GM23338 (cell line): ENCODE data around the gene DOCK10. TPM values are rescaled to one million over a fixed set of nuclear protein-coding genes. Genes with fewer than 3 reads are reported as not detected.

ENCODE experiments used
- ATAC-seq: fragments of 200-7000 bp; cut with Tn5 transposase; 3 replicates; pipeline ENCODE4 v1.9.1; 2020
- DNase-seq: peaks from one replicate; pipeline ENCODE4 v3.0.0-alpha.2; 2015; ENCODE audit warnings: low spot score
- H2AFZ ChIP-seq: fragments of 200-600 bp; sonication (generic); 2 replicates; pipeline ENCODE4 v1.8.0; 2016; ENCODE audit warnings: antibody characterized with exemption, mild to moderate bottlenecking, moderate library complexity
- H3F3A ChIP-seq: fragments of 200-600 bp; sonication (generic); replicated peaks from 2 replicates; pipeline ENCODE4 v1.8.0; 2017; ENCODE audit warnings: antibody characterized with exemption, mixed run types, low read depth
- H3K27ac ChIP-seq: fragments of 200-600 bp; sonication (generic); 2 replicates; pipeline ENCODE4 v1.6.1; 2016; ENCODE audit warnings: low read depth
- H3K27me3 ChIP-seq: fragments of 200-600 bp; sonication (generic); 2 replicates; pipeline ENCODE4 v1.8.0; 2016; ENCODE audit warnings: mild to moderate bottlenecking, mixed run types, moderate library complexity; ENCODE audit not compliant: insufficient read depth
- H3K36me3 ChIP-seq: fragments of 200-600 bp; sonication (generic); 2 replicates; pipeline ENCODE4 v1.8.0; 2016; ENCODE audit warnings: mild to moderate bottlenecking; ENCODE audit not compliant: insufficient read depth
- H3K4me1 ChIP-seq: fragments of 200-600 bp; sonication (generic); 2 replicates; pipeline ENCODE4 v1.8.0; 2016; ENCODE audit warnings: mild to moderate bottlenecking, moderate library complexity; ENCODE audit not compliant: insufficient read depth
- H3K4me2 ChIP-seq: fragments of 200-600 bp; sonication (generic); 2 replicates; pipeline ENCODE4 v1.7.1; 2017; ENCODE audit warnings: mixed run types
- H3K4me3 ChIP-seq: fragments of 200-600 bp; sonication (generic); 2 replicates; pipeline ENCODE4 v1.6.1; 2016; ENCODE audit warnings: mixed run types
- H3K79me2 ChIP-seq: fragments of 200-600 bp; sonication (generic); replicated peaks from 2 replicates; pipeline ENCODE4 v1.8.0; 2017; ENCODE audit warnings: mild to moderate bottlenecking; ENCODE audit not compliant: insufficient read depth
- H3K9me2 ChIP-seq: fragments of 200-600 bp; sonication (generic); 2 replicates; pipeline ENCODE4 v1.8.0; 2017; ENCODE audit not compliant: insufficient read depth
- H4K20me1 ChIP-seq: fragments of 200-600 bp; sonication (generic); replicated peaks from 2 replicates; pipeline ENCODE4 v1.8.0; 2017; ENCODE audit warnings: mild to moderate bottlenecking; ENCODE audit not compliant: insufficient read depth
- H3K27ac Mint-ChIP-seq: 2 replicates; pipeline ENCODE4 v1.8.0; 2020; ENCODE audit warnings: inconsistent platforms, mild to moderate bottlenecking, moderate library complexity, mixed read lengths
- H3K27me3 Mint-ChIP-seq: 3 replicates; pipeline ENCODE4 v1.8.0; 2022; ENCODE audit warnings: low read depth, mild to moderate bottlenecking, moderate library complexity, mixed read lengths, inconsistent platforms; ENCODE audit not compliant: insufficient read depth, poor library complexity
- H3K36me3 Mint-ChIP-seq: 3 replicates; pipeline ENCODE4 v1.8.0; 2021; ENCODE audit warnings: low read depth, mild to moderate bottlenecking, inconsistent platforms, moderate library complexity, mixed read lengths
- H3K4me1 Mint-ChIP-seq: 3 replicates; pipeline ENCODE4 v1.8.0; 2020; ENCODE audit warnings: mild to moderate bottlenecking, inconsistent platforms, mixed read lengths
- H3K4me3 Mint-ChIP-seq: 3 replicates; pipeline ENCODE4 v1.8.0; 2021; ENCODE audit warnings: moderate library complexity, mild to moderate bottlenecking, inconsistent platforms, mixed read lengths
- H3K9me3 Mint-ChIP-seq: 3 replicates; pipeline ENCODE4 v1.8.0; 2020; ENCODE audit warnings: moderate library complexity, mild to moderate bottlenecking, inconsistent platforms, mixed read lengths
- CTCF ChIP-seq, 2 experiments: fragments of 200-600 bp in 1 of 2; sonication (generic) in 1 of 2; conservative IDR thresholded peaks; 2 replicates each; pipeline versions ENCODE4 v1.5.1 to v1.6.1; 2016 to 2017; ENCODE audit warnings: antibody characterized with exemption in 2 of 2, low read depth in 2 of 2, mild to moderate bottlenecking in 2 of 2, moderate library complexity in 1 of 2
- JUNB ChIP-seq: IDR thresholded peaks from one replicate; pipeline ENCODE4 v1.6.1; 2016; ENCODE audit warnings: antibody characterized with exemption; ENCODE audit not compliant: unreplicated experiment
- NANOG ChIP-seq: IDR thresholded peaks from 2 replicates; pipeline ENCODE4 v1.6.1; 2016; ENCODE audit warnings: antibody characterized with exemption, borderline replicate concordance
- STAT1 ChIP-seq: IDR thresholded peaks from one replicate; pipeline ENCODE4 v1.6.1; 2016; ENCODE audit warnings: antibody characterized with exemption; ENCODE audit not compliant: unreplicated experiment
- ZNF462 ChIP-seq: fragments of 250-450 bp; sonication (Bioruptor Pico); IDR thresholded peaks from 2 replicates; pipeline ENCODE4 v1.5.0; 2020; ENCODE audit warnings: mild to moderate bottlenecking, moderate library complexity
- polyA plus RNA-seq: library from polyadenylated mRNA; unstranded; fragments of >200 nt; fragmentation: Nextera tagmentation; extraction: Ambion mirVana; gene quantifications from 2 replicates; pipeline ENCODE4 v1.2.1, GENCODE V29; 2016
- total RNA-seq: library from RNA; depleted of rRNA; stranded (reverse); fragments of >200 nt; shearing (Covaris generic); gene quantifications from 2 replicates; pipeline ENCODE4 v1.2.3, GENCODE V29; 2014

Gene DOCK10
- total and polyA plus RNA-seq, 2 experiments from 2014 or later = 1.0 to 1.7 TPM

- no peak overlapping the region for H3K4me3 ChIP-seq
- no peaks in the 10 kb centered on the region for H3K27me3 ChIP-seq
- H3K4me2 ChIP-seq = no peak overlapping the region
- ATAC-seq (no peak), DNase-seq (no peak)
- H3K9me2 ChIP-seq = no peaks in the 10 kb centered on the region
- Mint-ChIP-seq H3K4me3 (no peak overlapping the region), H3K27ac (no peak overlapping the region), H3K36me3 (no peaks in the 10 kb centered on the region), H3K9me3 (no peaks in the 10 kb centered on the region), H3K27me3 (no peaks in the 10 kb centered on the region), H3K4me1 (peaks cover 11% of the 10 kb centered on the region; the same call in 1 of the 3 replicates)
- TF ChIP-seq NANOG (no peak), ZNF462 (no peak), CTCF (conservative IDR thresholded peaks at IDR 0.05; ENCODE audit: low read depth in 2 of 2) (no peak), JUNB (no peak), STAT1 (no peak)
- no peaks in the 10 kb centered on the region for H3K79me2 ChIP-seq
- no peak overlapping the region for H2AFZ ChIP-seq
- H3F3A ChIP-seq = no peaks in the 10 kb centered on the region
- no peaks in the 10 kb centered on the region for H3K4me1 ChIP-seq
- H4K20me1 ChIP-seq = no peaks in the 10 kb centered on the region
- no peaks in the 10 kb centered on the region for H3K36me3 ChIP-seq
- no peak overlapping the region for H3K27ac ChIP-seq
Observed at GRCh38 chr2:224987733-224988132, 54.5 kb downstream of the DOCK10 start.
